OCI-LY3 (cell line): ENCODE measurements around the gene REEP6.

Source experiments
- H2AFZ ChIP-seq: fragments of 200-600, 300-600 bp; shearing (Covaris generic); 2 replicates; pipeline ENCODE4 v1.6.0; 2014; ENCODE audit warnings: antibody characterized with exemption, low read depth, low read length
- H3K27ac ChIP-seq: fragments of 200-600, 300-600 bp; sonication (generic); 2 replicates; pipeline ENCODE4 v1.5.1; 2014; ENCODE audit warnings: mild to moderate bottlenecking, low read length, moderate library complexity, mixed read lengths
- H3K27me3 ChIP-seq: fragments of 200-600, 300-600 bp; sonication (generic); 2 replicates; pipeline ENCODE4 v1.6.1; 2014; ENCODE audit warnings: low read depth, low read length, mixed read lengths
- H3K36me3 ChIP-seq: fragments of 200-600, 300-600 bp; sonication (generic); replicated peaks from 2 replicates; pipeline ENCODE3; 2014; ENCODE audit warnings: low read depth, low read length, mixed read lengths
- H3K4me1 ChIP-seq: fragments of 300-600, 200-600 bp; sonication (generic); 2 replicates; pipeline ENCODE4 v1.6.1; 2014; ENCODE audit warnings: low read length, mixed read lengths
- H3K4me2 ChIP-seq: fragments of 200-600, 300-600 bp; sonication (generic); 2 replicates; pipeline ENCODE4 v1.6.1; 2014; ENCODE audit warnings: low read length, mixed read lengths
- H3K4me3 ChIP-seq: fragments of 300-600, 200-600 bp; sonication (generic); 2 replicates; pipeline ENCODE4 v1.5.1; 2014; ENCODE audit warnings: antibody characterized with exemption, mild to moderate bottlenecking, low read length, moderate library complexity
- H3K79me2 ChIP-seq: fragments of 300-600, 200-600 bp; shearing (Covaris generic); 2 replicates; pipeline ENCODE4 v1.6.1; 2014; ENCODE audit warnings: mild to moderate bottlenecking, low read length, mixed read lengths
- H3K9ac ChIP-seq: fragments of 300-600, 200-600 bp; shearing (Covaris generic); 2 replicates; pipeline ENCODE4 v1.6.0; 2014; ENCODE audit warnings: mild to moderate bottlenecking, low read length, moderate library complexity
- H3K9me3 ChIP-seq: fragments of 200-600, 300-600 bp; shearing (Covaris generic); 2 replicates; pipeline ENCODE4 v1.6.1; 2014; ENCODE audit warnings: low read length, mixed read lengths; ENCODE audit not compliant: insufficient read depth
- H4K20me1 ChIP-seq: fragments of 200-600, 300-600 bp; sonication (generic); 2 replicates; pipeline ENCODE4 v1.6.1; 2016; ENCODE audit warnings: low read length, mixed read lengths; ENCODE audit not compliant: insufficient read depth
- CTCF ChIP-seq: fragments of 200-600, 300-600 bp; sonication (generic); IDR thresholded peaks from 2 replicates; pipeline ENCODE4 v1.5.1; 2014; ENCODE audit warnings: antibody characterized with exemption, low read length, low read depth
- EZH2phosphoT487 ChIP-seq: fragments of 200-600 bp; shearing (Covaris generic); IDR thresholded peaks from 2 replicates; pipeline ENCODE4 v1.6.1; 2018; ENCODE audit warnings: antibody characterized with exemption, mixed run types, low read depth

The REEP6 gene

GRCh38 chr19:1445932-1446712, 44.9 kb upstream of the REEP6 start:
- H2AFZ ChIP-seq: no peak overlapping the region
- no peaks in the 10 kb centered on the region for H3K9me3 ChIP-seq
- H3K4me1 ChIP-seq: peaks cover 17% of the 10 kb centered on the region
- H3K79me2 ChIP-seq: peaks cover 12% of the 10 kb centered on the region
- H3K36me3 ChIP-seq: peaks cover 19% of the 10 kb centered on the region
- no peak overlapping the region for H3K4me3 ChIP-seq
- H3K27ac ChIP-seq: no peak overlapping the region
- H3K27me3 ChIP-seq: no peaks in the 10 kb centered on the region
- H3K4me2 ChIP-seq: no peak overlapping the region
- TF ChIP-seq EZH2phosphoT487 (no peak), CTCF (no peak)
- peaks cover 18% of the 10 kb centered on the region for H4K20me1 ChIP-seq
- H3K9ac ChIP-seq: no peak overlapping the region

- no peak overlapping the region for H3K4me2 ChIP-seq
- TF ChIP-seq EZH2phosphoT487 (no peak), CTCF (no peak)
- H3K4me3 ChIP-seq: no peak overlapping the region
Observed at GRCh38 chr19:1446713-1447481, 44.1 kb upstream of the REEP6 start.

GRCh38 chr19:1447504-1447903, 43.5 kb upstream of the REEP6 start:
- no peak overlapping the region for H3K4me3 ChIP-seq
- H3K9me3 ChIP-seq: no peaks in the 10 kb centered on the region
- H3K9ac ChIP-seq: no peak overlapping the region
- no peak overlapping the region for H3K27ac ChIP-seq
- peaks cover 17% of the 10 kb centered on the region for H3K4me1 ChIP-seq
- H3K4me2 ChIP-seq: no peak overlapping the region
- H4K20me1 ChIP-seq: peaks cover 4% of the 10 kb centered on the region
- no peak overlapping the region for H2AFZ ChIP-seq
- no peaks in the 10 kb centered on the region for H3K27me3 ChIP-seq
- H3K36me3 ChIP-seq: peaks cover 6% of the 10 kb centered on the region
- TF ChIP-seq CTCF: no peak
- no peak for TF ChIP-seq EZH2phosphoT487
- H3K79me2 ChIP-seq: no peaks in the 10 kb centered on the region

More at GRCh38 chr19:1446713-1447481, 44.1 kb upstream of the REEP6 start:
- H3K27ac ChIP-seq: no peak overlapping the region
- peaks cover 4% of the 10 kb centered on the region; the same call in 1 of the 2 replicates for H3K79me2 ChIP-seq
- no peaks in the 10 kb centered on the region for H3K9me3 ChIP-seq
- no peak overlapping the region for H2AFZ ChIP-seq
- no peaks in the 10 kb centered on the region for H3K27me3 ChIP-seq
- H3K36me3 ChIP-seq: peaks cover 13% of the 10 kb centered on the region
- peaks cover 17% of the 10 kb centered on the region for H3K4me1 ChIP-seq
- peaks cover 10% of the 10 kb centered on the region for H4K20me1 ChIP-seq
- no peak overlapping the region for H3K9ac ChIP-seq

DNA sequence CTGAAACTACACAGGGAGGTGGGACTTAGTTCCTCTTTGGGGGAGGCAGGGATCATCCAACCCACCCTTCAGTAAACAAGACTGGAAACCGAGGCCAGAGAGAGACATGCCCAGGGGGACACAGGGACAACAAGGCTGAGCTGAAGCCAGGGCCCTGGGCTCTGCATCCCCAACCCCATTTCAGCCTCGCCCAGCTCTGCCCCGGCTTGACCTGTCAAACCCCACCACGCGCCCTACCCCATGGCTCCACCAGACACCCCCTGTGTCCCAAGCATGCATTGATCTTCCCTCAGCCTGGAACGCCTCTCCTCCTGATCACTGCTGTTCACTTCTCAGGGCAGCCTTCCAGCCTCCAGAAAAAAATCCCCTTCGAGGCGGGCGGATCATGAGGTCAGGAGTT, 43.0 kb upstream of the REEP6 start:
- Histone ChIP-seq H3K36me3 (peaks cover 3% of the 10 kb centered on the region), H3K9ac (no peak overlapping the region), H3K79me2 (no peaks in the 10 kb centered on the region), H3K4me2 (no peak overlapping the region), H3K4me3 (no peak overlapping the region), H3K4me1 (peaks cover 17% of the 10 kb centered on the region), H3K9me3 (no peaks in the 10 kb centered on the region), H3K27me3 (no peaks in the 10 kb centered on the region), H2AFZ (no peak overlapping the region), H4K20me1 (no peaks in the 10 kb centered on the region; the same call in 1 of the 2 replicates), H3K27ac (no peak overlapping the region)
- no peak for TF ChIP-seq CTCF
- no peak for TF ChIP-seq EZH2phosphoT487
